Epithelial cell of proximal tubule (primary cell): ENCODE measurements around the gene MOCOS. TPM values are rescaled to one million over a fixed set of nuclear protein-coding genes. Genes with fewer than 3 reads are reported as not detected.
"Not testable (repeated sequence)": the region's sequence is repeated elsewhere in the genome, so short reads cannot be mapped to it uniquely, and the experiment has no call there.

Experiments used
- DNase-seq: peaks from one replicate; pipeline ENCODE4 v3.0.0-alpha.2; 2011; ENCODE audit warnings: low read depth
- H3K4me3 ChIP-seq: 2 replicates; pipeline ENCODE4 v1.5.1; 2011; ENCODE audit warnings: low read depth, mild to moderate bottlenecking, low read length
- CTCF ChIP-seq: conservative IDR thresholded peaks from 2 replicates; pipeline ENCODE4 v1.5.1; 2012; ENCODE audit warnings: low read depth, mild to moderate bottlenecking, low read length
- total RNA-seq: library from RNA; depleted of rRNA; stranded (reverse); fragments of >200 nt; gene quantifications from 2 replicates; pipeline ENCODE4 v1.2.3, GENCODE V29; 2015

Gene MOCOS
- total RNA-seq, 1 donor from 2014 or later, result 5.7 TPM

- H3K4me3 ChIP-seq, result no peak overlapping the region
- TF ChIP-seq CTCF, result no peak
- no peak for DNase-seq
Measured at GRCh38 chr18:36200354-36200771, 13.1 kb downstream of the MOCOS start.

GRCh38 chr18:36201765-36202164 is 14.5 kb downstream of the MOCOS start:
- no peak for TF ChIP-seq CTCF
- H3K4me3 ChIP-seq, result no peak overlapping the region
- no peak for DNase-seq

GRCh38 chr18:36203360-36203895 is 16.1 kb downstream of the MOCOS start:
- H3K4me3 ChIP-seq, result no peak overlapping the region
- no peak for DNase-seq
- no peak for TF ChIP-seq CTCF

GRCh38 chr18:36205166-36205565 is 17.9 kb downstream of the MOCOS start:
- no peak for DNase-seq
- no peak for TF ChIP-seq CTCF

GRCh38 chr18:36207303-36207702 is 20.0 kb downstream of the MOCOS start:
- TF ChIP-seq CTCF, result no peak
- DNase-seq, result no peak
- no peak overlapping the region for H3K4me3 ChIP-seq

More at GRCh38 chr18:36205166-36205565, 17.9 kb downstream of the MOCOS start:
- H3K4me3 ChIP-seq, result no peak overlapping the region

- DNase-seq, H3K4me3 ChIP-seq: not testable (repeated sequence)
Measured at GRCh38 chr18:36207969-36208368, 20.7 kb downstream of the MOCOS start.

- DNase-seq, result no peak
- TF ChIP-seq CTCF, result no peak
- no peak overlapping the region for H3K4me3 ChIP-seq
Measured at GRCh38 chr18:36211612-36212065, 24.3 kb downstream of the MOCOS start.
